Stimulated activated CD4-positive, alpha-beta T cell treated with anti-CD3 and anti-CD28 coated beads, TNF-alpha, amount 100 ng/mL, for 48 hours (primary cell): Measurements from ENCODE around the gene AGBL4.

Experiments used
- DNase-seq, 3 donors: peaks; one replicate each; pipeline ENCODE4 v3.0.0-alpha.2; 2020; ENCODE audit warnings: low read depth in 3 of 3

The AGBL4 gene

GRCh38 chr1:48595613-48596012 lies 1428.1 kb downstream of the AGBL4 start:
- no peak for DNase-seq

- no peak for DNase-seq
Observed at GRCh38 chr1:48592330-48592729, 1431.4 kb downstream of the AGBL4 start.

GRCh38 chr1:48591181-48591580 lies 1432.6 kb downstream of the AGBL4 start:
- no peak for DNase-seq

- DNase-seq, result no peak
Observed at GRCh38 chr1:48588061-48588460, 1435.7 kb downstream of the AGBL4 start.

DNA sequence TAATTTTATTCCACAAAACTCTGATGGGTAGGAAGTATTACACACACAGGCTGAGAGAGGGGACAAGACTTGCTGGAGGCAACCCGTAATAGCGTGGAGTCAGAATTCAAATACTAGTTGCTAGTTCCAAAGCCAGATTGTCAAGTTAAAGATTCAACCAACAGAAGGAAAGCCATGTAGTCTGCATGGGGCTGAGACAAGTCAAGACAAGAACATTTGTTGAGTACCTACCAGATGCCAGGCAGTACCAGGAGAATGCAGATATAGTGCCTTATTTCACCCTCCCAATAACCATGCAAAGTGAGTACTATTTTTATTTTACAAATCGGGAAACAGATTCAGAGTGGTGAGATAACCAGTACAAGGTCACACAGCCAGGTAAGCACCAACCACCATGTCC lies 1441.3 kb downstream of the AGBL4 start:
- DNase-seq, result no peak

GRCh38 chr1:48581270-48581669 lies 1442.5 kb downstream of the AGBL4 start:
- DNase-seq, result no peak

- no peak for DNase-seq
Observed at GRCh38 chr1:48576565-48576964, 1447.2 kb downstream of the AGBL4 start.

- DNase-seq, result no peak
Observed at GRCh38 chr1:48572646-48573258, 1451.0 kb downstream of the AGBL4 start.

DNA sequence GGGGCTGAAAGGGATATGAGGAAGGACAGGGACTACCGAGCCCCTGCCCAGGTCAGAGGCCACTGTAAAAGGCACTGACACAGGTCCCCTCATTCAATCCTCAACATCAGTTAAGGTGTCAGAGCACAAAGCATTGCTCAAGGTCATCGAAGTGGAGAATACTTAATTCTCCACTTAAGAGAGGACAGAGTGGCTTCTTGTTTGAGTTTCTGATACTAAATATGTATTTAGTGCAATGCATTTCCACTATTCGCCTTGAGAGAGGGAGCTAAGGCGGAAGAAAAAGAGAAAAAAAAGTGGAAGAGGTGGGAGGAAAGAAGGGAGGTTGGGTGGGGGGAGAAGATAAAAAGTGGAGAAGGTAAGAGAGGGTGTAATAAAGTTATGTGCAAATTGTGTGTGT lies 1451.6 kb downstream of the AGBL4 start:
- DNase-seq, result no peak

DNA sequence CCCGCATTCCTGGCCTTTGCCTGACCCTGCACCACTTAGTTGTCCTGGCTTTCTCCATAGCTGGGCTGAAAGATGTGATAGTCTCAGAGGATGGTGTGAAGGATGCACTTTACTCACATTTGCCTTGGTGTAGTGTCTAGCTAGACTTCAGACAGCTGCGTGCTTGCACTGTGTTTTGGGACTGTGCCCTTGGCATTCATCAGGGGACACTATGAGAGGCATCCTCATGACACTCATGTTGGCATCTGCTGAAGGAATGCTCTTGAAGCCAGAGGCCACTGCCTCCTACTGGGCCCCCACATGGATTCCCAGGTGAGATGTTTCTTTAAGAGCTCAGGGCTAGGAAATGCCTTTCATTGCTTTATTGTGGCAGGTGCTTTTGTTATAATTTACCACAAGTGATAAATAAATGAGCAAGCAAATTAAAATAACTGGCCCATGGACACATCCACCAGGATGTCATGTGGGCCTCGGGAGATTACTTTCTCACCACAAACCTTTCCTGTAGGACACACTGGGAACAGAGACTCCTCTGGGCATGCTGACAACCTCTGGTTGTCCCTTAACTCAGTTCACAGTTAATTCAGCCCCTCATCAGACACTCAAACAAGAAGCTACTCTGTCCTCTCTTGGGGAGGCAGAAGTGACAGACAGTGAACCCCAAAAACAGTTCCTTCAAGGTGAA lies 1452.3 kb downstream of the AGBL4 start:
- no peak for DNase-seq

- DNase-seq, result no peak
Observed at GRCh38 chr1:48570568-48570967, 1453.2 kb downstream of the AGBL4 start.

- DNase-seq, result no peak
Observed at GRCh38 chr1:48568501-48568900, 1455.3 kb downstream of the AGBL4 start.

DNA sequence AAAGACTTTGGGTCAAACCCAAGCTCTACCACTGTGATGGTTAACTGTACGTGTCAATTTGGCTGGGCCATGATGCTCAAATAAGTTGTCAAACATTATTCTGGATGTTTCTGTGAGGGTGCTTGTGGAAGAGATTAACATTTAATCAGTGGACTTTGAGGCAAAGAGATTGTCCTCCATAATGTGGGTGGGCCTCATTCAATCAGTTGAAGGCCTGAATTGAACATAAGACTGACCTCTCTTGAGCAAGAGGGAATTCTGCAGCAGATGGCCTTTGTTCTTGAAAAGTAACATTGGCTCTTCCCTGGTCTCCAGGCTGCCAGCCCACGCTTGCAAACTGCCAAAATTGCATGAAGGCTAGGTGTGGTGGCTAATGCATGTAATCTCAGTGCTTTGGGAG lies 1457.3 kb downstream of the AGBL4 start:
- no peak for DNase-seq

- DNase-seq, result no peak
Observed at GRCh38 chr1:48563021-48563420, 1460.7 kb downstream of the AGBL4 start.

DNA sequence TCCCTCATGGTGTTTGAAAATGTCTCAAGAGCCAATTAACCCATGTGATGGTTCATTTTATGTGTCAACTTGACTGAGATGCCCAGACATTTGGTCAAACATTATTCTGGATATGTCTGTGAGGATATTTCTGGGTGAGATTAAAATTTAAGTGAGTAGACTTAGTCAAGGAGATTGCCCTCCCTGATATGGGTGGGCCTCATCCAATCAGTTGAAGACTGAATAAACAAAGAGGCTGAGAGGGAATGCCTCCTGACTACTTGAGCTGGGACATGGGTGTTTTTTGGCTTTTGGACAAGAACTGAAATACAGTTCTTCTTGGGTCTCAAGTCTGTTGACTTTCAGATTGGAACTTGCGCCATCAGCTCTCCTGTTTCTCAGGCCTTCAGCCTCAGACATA lies 1462.3 kb downstream of the AGBL4 start:
- no peak for DNase-seq

DNA sequence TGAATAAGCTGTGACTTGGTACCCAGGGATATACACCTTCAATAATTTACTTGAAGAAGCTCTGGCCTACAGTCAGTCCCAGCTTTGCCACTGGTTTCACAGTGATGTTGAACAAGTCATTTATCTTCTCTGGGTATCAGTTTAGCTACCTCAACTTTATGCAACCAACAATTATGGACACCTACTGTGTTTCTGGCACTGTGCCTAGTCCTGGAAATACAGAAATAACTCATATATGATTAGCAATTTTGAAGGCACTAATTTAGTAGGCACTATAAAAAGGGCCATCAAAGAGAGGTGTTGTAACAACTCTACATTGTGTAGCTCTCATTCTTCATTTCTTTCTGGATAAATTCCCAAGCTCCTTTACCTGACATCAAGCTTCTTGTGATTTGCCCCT lies 1463.2 kb downstream of the AGBL4 start:
- no peak for DNase-seq

GRCh38 chr1:48560116-48560515 lies 1463.6 kb downstream of the AGBL4 start:
- DNase-seq, result no peak

GRCh38 chr1:48558366-48558765 lies 1465.4 kb downstream of the AGBL4 start:
- no peak for DNase-seq

- no peak for DNase-seq
Observed at GRCh38 chr1:48556186-48556850, 1467.4 kb downstream of the AGBL4 start.

GRCh38 chr1:48555271-48555670 lies 1468.5 kb downstream of the AGBL4 start:
- no peak for DNase-seq

- no peak for DNase-seq
Observed at GRCh38 chr1:48552903-48553606, 1470.7 kb downstream of the AGBL4 start.

GRCh38 chr1:48552420-48552819 lies 1471.3 kb downstream of the AGBL4 start:
- no peak for DNase-seq

- no peak for DNase-seq
Observed at GRCh38 chr1:48548985-48549384, 1474.8 kb downstream of the AGBL4 start.
